BE2C (cell line): Measurements from ENCODE around the gene NR2F6.
A peak's percentile ranks its signal among the peaks of the same experiment; 100 is the strongest.

ENCODE experiments used
- DNase-seq: peaks from one replicate; pipeline ENCODE4 v3.0.0-alpha.2; 2020
- H3K27me3 ChIP-seq: fragments of 250-450 bp; sonication (Bioruptor Pico); 2 replicates; pipeline ENCODE4 v1.5.1; 2020; ENCODE audit warnings: mild to moderate bottlenecking
- H3K36me3 ChIP-seq: fragments of 250-450 bp; sonication (Bioruptor Pico); 2 replicates; pipeline ENCODE4 v1.5.1; 2020; ENCODE audit warnings: mild to moderate bottlenecking
- H3K4me1 ChIP-seq: fragments of 250-450 bp; sonication (Bioruptor Pico); 2 replicates; pipeline ENCODE4 v1.5.1; 2020
- H3K4me3 ChIP-seq: 2 replicates; pipeline ENCODE4 v1.5.1; 2011; ENCODE audit warnings: low read depth, low read length
- H3K9me3 ChIP-seq: fragments of 250-450 bp; sonication (Bioruptor Pico); 2 replicates; pipeline ENCODE4 v1.5.1; 2020
- CTCF ChIP-seq: IDR thresholded peaks from 2 replicates; pipeline ENCODE4 v1.5.1; 2012; ENCODE audit warnings: mild to moderate bottlenecking, low read depth, low read length

Gene NR2F6

GRCh38 chr19:17216058-17216670, 29.6 kb downstream of the NR2F6 start:
- no peaks in the 10 kb centered on the region for H3K9me3 ChIP-seq
- peaks cover 6% of the 10 kb centered on the region; the same call in 1 of the 2 replicates for H3K4me1 ChIP-seq
- no peaks in the 10 kb centered on the region for H3K36me3 ChIP-seq
- no peak for TF ChIP-seq CTCF
- H3K4me3 ChIP-seq: peak overlapping the region; percentile 74
- DNase-seq: no peak
- no peaks in the 10 kb centered on the region for H3K27me3 ChIP-seq

GRCh38 chr19:17215127-17215971, 30.4 kb downstream of the NR2F6 start, which contains the start of gene USE1:
Gene USE1, plus strand, starts transcription at chr19:17215357. Its CDS starts 49 bp downstream, at chr19:17215406.
- H3K36me3 ChIP-seq: no peaks in the 10 kb centered on the region

GRCh38 chr19:17214508-17215126, 31.1 kb downstream of the NR2F6 start:
- Histone ChIP-seq H3K27me3 (no peaks in the 10 kb centered on the region), H3K4me3 (peak overlapping the region; percentile 74), H3K9me3 (no peaks in the 10 kb centered on the region), H3K4me1 (peaks cover 6% of the 10 kb centered on the region; the same call in 1 of the 2 replicates), H3K36me3 (no peaks in the 10 kb centered on the region)
- no peak for TF ChIP-seq CTCF
- DNase-seq: no peak

More at GRCh38 chr19:17215127-17215971, 30.4 kb downstream of the NR2F6 start, which contains the start of gene USE1:
- Histone ChIP-seq H3K27me3 (no peaks in the 10 kb centered on the region), H3K9me3 (no peaks in the 10 kb centered on the region), H3K4me1 (peaks cover 6% of the 10 kb centered on the region; the same call in 1 of the 2 replicates), H3K4me3 (peak within 1 kb of the TSS; percentile 74)
- DNase-seq: peak; percentile 90
- TF ChIP-seq CTCF: no peak

GRCh38 chr19:17213334-17213733, 32.4 kb downstream of the NR2F6 start:
- no peaks in the 10 kb centered on the region for H3K9me3 ChIP-seq
- H3K4me3 ChIP-seq: no peak overlapping the region
- DNase-seq: no peak
- no peak for TF ChIP-seq CTCF
- H3K36me3 ChIP-seq: no peaks in the 10 kb centered on the region
- H3K4me1 ChIP-seq: peaks cover 6% of the 10 kb centered on the region; the same call in 1 of the 2 replicates
- no peaks in the 10 kb centered on the region for H3K27me3 ChIP-seq

- no peaks in the 10 kb centered on the region for H3K36me3 ChIP-seq
- no peak for DNase-seq
- peaks cover 6% of the 10 kb centered on the region; the same call in 1 of the 2 replicates for H3K4me1 ChIP-seq
- H3K27me3 ChIP-seq: no peaks in the 10 kb centered on the region
- no peak overlapping the region for H3K4me3 ChIP-seq
- H3K9me3 ChIP-seq: no peaks in the 10 kb centered on the region
- TF ChIP-seq CTCF: no peak
Measured at GRCh38 chr19:17211547-17212446, 33.9 kb downstream of the NR2F6 start.
